Chondrocyte (in vitro differentiated cells): Measurements from ENCODE around the gene TM4SF4. TPM values are rescaled to one million over a fixed set of nuclear protein-coding genes. Genes with fewer than 3 reads are reported as not detected.

Experiments used
- DNase-seq: peaks from one replicate; pipeline ENCODE4 v3.0.0; 2021; ENCODE audit warnings: mixed read lengths, low spot score
- H3K27ac Mint-ChIP-seq: one replicate; pipeline ENCODE4 v1.8.0; 2021; ENCODE audit warnings: mild to moderate bottlenecking, moderate library complexity, mixed read lengths; ENCODE audit not compliant: unreplicated experiment
- H3K27me3 Mint-ChIP-seq: 2 replicates; pipeline ENCODE4 v1.8.0; 2021; ENCODE audit warnings: low read depth, mixed read lengths
- H3K36me3 Mint-ChIP-seq: 2 replicates; pipeline ENCODE4 v1.8.0; 2021; ENCODE audit warnings: low read depth, mixed read lengths
- H3K4me1 Mint-ChIP-seq: 2 replicates; pipeline ENCODE4 v1.8.0; 2021; ENCODE audit warnings: low read depth, mild to moderate bottlenecking, mixed read lengths
- H3K4me3 Mint-ChIP-seq: one replicate; pipeline ENCODE4 v1.8.0; 2021; ENCODE audit warnings: mild to moderate bottlenecking, moderate library complexity, mixed read lengths; ENCODE audit not compliant: unreplicated experiment
- H3K9me3 Mint-ChIP-seq: 2 replicates; pipeline ENCODE4 v1.8.0; 2021; ENCODE audit warnings: low read depth, mixed read lengths
- total RNA-seq: library from RNA; stranded (reverse); gene quantifications from 3 replicates; pipeline ENCODE4 v1.2.1, GENCODE V29; 2021
- TF ChIP-seq, protein P1 (sequence below): fragments of 200-600 bp; sonication (generic); IDR thresholded peaks from 2 replicates; pipeline ENCODE4 v1.5.0; 2021; ENCODE audit warnings: antibody characterized with exemption, mild to moderate bottlenecking, moderate library complexity

TM4SF4 gene
- total RNA-seq, 1 donor from 2014 or later = not detected

DNA sequence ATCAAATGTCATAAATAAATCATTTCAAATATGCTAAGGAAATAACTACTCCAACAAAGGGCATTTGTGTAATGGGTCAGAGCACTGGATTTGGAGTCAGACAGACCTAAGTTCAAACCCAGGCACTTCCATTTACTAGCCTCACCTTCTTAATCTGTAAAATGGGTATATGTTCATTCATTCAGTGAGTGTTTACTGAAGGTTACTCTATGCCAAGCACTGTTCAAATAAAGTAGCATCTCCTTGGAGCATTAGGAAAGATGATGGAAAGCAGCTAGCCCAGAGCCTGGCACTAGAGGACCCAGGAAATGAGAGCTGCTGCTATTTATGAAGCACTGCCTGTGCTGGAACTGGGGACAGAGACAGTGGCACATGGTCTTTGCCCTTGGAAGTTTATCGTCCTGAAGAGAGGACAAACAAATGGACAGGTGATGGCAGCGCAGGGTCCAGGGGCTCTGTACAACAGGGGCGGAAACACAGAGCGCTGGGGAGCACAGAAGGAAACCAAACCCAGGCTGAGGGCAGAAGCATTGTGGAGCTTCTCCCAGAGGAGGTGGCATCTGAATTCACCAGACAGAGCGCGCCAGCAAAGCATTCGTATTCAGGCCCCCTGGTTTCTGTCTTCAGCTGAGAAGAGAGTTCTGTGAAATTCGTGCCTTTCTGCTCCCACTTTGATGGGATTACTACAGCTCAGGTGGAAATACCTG, 19.0 kb downstream of the TM4SF4 start:
- DNase-seq = no peak
- H3K4me3 Mint-ChIP-seq = no peak overlapping the region
- H3K27me3 Mint-ChIP-seq = peaks cover 3% of the 10 kb centered on the region
- H3K36me3 Mint-ChIP-seq = no peaks in the 10 kb centered on the region
- TF ChIP-seq, protein P1, sequence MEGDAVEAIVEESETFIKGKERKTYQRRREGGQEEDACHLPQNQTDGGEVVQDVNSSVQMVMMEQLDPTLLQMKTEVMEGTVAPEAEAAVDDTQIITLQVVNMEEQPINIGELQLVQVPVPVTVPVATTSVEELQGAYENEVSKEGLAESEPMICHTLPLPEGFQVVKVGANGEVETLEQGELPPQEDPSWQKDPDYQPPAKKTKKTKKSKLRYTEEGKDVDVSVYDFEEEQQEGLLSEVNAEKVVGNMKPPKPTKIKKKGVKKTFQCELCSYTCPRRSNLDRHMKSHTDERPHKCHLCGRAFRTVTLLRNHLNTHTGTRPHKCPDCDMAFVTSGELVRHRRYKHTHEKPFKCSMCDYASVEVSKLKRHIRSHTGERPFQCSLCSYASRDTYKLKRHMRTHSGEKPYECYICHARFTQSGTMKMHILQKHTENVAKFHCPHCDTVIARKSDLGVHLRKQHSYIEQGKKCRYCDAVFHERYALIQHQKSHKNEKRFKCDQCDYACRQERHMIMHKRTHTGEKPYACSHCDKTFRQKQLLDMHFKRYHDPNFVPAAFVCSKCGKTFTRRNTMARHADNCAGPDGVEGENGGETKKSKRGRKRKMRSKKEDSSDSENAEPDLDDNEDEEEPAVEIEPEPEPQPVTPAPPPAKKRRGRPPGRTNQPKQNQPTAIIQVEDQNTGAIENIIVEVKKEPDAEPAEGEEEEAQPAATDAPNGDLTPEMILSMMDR = no peak
- H3K9me3 Mint-ChIP-seq = no peaks in the 10 kb centered on the region
- no peak overlapping the region for H3K27ac Mint-ChIP-seq
- H3K4me1 Mint-ChIP-seq = peaks cover 9% of the 10 kb centered on the region

DNA sequence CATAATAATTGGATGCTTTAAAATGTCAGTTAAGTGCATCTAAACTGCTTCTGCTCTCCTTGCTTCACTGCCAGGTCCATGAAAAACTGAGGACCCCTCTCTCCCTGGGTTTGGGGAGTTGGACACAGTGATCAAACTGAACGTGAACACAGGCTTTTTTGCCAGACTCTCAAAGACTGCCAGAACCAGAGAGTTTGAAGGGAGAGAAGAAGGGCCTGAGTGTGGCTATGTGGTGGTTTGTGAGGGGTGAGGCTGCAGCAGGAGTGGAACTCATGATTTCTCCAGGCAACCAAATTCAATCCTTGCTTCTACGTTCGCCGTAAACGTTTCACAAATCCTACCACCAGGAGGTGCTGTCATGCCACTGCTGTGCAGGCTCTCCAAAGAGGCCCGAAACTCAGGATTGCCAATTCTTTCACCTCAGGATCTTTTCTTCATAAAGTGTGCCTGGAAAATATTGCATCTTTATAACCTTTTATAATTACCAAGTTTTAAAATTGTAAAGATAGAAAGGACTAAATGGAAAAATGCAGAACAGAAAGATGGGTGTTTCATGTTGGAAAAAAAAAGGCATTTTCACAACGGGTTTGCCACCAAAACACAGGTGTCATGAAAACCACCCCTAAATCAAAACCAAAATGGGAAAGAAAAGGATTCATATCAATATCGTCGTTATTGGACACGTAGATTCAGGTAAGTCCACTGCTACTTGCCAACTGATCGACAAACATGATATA, 19.7 kb downstream of the TM4SF4 start:
- Mint-ChIP-seq H3K27me3 (peaks cover 3% of the 10 kb centered on the region), H3K27ac (no peak overlapping the region), H3K36me3 (no peaks in the 10 kb centered on the region), H3K4me1 (peaks cover 8% of the 10 kb centered on the region), H3K9me3 (no peaks in the 10 kb centered on the region), H3K4me3 (no peak overlapping the region)
- TF ChIP-seq, protein P1 = peak; percentile 93
- no peak for DNase-seq

DNA sequence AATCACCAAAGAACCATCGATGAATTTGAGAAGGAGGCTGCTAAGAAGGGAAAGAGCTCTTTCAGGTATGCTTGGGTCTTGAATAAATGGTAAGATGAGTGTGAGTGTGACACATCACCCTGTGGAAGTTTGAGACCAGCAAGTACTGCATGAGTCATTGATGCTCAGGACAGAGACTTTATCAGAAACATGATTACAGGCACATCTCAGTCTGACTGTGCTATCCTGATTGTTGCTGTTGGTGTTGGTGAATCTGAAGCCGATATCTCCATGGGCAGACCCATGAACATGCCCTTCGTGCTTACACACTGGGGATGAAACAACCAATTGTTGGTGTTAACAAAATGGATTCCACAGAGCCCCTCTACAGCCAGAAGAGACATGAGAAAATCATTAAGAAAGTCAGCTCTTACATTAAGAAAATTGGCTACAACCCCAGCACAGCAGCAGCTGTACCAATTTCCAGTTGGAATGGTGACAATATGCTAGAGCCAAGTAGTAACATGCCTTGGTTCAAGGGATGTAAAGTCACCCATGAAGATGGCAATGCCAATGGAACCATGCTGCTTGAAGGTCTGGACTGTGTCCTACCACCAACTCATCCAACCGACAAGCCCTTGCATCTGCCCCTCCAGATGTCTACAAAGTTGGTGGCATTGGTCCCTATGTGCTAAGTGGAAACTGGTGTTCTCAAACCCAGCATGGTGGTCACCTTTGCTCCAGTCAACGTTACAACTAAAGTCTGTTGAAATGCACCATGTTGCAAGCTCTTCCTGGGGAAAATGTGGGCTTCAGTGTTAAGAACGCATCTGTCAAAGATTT, 20.5 kb downstream of the TM4SF4 start:
- Mint-ChIP-seq H3K9me3 (no peaks in the 10 kb centered on the region), H3K36me3 (no peaks in the 10 kb centered on the region), H3K4me3 (no peak overlapping the region), H3K4me1 (peaks cover 6% of the 10 kb centered on the region), H3K27me3 (peaks cover 3% of the 10 kb centered on the region), H3K27ac (no peak overlapping the region)
- TF ChIP-seq, protein P1 = no peak
- no peak for DNase-seq

DNA sequence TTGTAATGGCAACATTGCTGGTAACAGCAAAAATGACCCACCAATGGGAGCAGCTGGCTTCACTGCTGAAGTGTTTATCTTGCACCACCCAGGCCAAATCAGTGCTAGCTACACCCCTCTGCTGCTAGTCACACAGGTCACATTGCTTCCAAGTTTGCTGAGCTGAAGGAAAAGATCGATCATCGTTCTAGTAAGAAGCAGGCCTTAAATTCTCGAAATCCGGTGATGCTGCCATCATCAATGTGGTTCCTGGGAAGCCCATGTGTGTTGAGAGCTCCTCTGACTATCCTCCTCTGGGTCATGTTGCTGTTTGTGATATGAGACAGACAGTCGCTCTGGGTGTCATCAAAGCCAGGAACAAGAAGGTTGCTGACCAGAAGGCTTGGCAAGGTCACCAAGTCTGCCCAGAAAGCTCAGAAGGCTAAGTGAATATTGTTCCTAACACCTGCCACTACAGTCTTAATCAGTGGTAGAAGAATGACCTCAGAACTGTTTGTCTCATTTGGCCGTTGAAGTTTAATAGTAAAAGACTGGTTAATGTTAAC, 21.2 kb downstream of the TM4SF4 start:
- no peak for DNase-seq
- TF ChIP-seq, protein P1 = no peak
- Mint-ChIP-seq H3K4me3 (no peak overlapping the region), H3K9me3 (no peaks in the 10 kb centered on the region), H3K27me3 (peaks cover 3% of the 10 kb centered on the region), H3K36me3 (no peaks in the 10 kb centered on the region), H3K4me1 (peaks cover 6% of the 10 kb centered on the region), H3K27ac (no peak overlapping the region)

DNA sequence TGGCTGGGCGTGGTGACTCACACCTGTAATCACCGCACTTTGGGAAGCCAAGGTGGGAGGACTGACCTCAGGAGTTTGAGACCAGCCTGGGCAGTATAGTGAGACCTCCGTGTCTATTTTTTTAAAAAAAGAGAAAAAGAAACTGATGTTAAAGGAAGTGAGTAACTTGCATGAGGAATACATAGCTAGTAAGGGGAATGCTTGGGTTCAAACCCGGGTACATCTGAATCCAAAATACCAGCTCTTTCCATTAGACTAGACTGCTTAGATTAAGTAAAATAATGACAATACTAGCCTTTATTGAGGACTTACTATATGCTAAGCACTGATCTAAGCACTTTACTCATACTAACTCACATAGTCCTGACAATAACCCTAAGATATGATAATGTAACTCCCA, 22.4 kb downstream of the TM4SF4 start:
- Mint-ChIP-seq H3K4me1 (peaks cover 18% of the 10 kb centered on the region), H3K36me3 (no peaks in the 10 kb centered on the region), H3K27ac (no peak overlapping the region)

More for the DNA sequence above, 22.4 kb downstream of the TM4SF4 start:
- TF ChIP-seq, protein P1 = no peak
- H3K27me3 Mint-ChIP-seq = peaks cover 1% of the 10 kb centered on the region
- no peaks in the 10 kb centered on the region for H3K9me3 Mint-ChIP-seq
- H3K4me3 Mint-ChIP-seq = no peak overlapping the region
- no peak for DNase-seq
